Measurements from ENCODE around the gene CDK5RAP1. TPM values are rescaled to one million over a fixed set of nuclear protein-coding genes. Genes with fewer than 3 reads are reported as not detected.

The CDK5RAP1 gene
- total and polyA plus RNA-seq, 9 of the 15 experiments (the other 6 are each of a cell fraction or from before 2014, with no cell fraction given): 41.6 to 127 (median 58.3) TPM

DNA sequence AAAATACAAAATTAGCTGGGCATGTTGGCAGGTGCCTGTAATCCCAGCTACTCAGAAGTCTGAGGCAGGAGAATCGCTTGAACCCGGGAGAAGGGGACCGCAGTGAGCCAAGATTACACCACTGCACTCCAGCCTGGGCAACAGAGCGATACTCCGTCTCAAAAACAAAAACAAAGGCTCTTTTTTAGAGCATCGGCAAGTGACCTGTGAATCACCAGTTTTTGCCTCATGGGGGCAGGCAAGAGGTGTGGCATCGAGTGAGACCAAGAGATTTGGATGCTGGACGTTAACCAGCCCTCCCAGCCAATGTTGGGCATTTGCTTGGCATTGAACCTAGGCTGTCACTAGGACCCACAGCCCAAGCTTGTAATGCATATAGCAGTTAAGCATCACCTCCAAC, 14.6 kb upstream of the CDK5RAP1 start (continued):
- TF ChIP-seq, protein P1, sequence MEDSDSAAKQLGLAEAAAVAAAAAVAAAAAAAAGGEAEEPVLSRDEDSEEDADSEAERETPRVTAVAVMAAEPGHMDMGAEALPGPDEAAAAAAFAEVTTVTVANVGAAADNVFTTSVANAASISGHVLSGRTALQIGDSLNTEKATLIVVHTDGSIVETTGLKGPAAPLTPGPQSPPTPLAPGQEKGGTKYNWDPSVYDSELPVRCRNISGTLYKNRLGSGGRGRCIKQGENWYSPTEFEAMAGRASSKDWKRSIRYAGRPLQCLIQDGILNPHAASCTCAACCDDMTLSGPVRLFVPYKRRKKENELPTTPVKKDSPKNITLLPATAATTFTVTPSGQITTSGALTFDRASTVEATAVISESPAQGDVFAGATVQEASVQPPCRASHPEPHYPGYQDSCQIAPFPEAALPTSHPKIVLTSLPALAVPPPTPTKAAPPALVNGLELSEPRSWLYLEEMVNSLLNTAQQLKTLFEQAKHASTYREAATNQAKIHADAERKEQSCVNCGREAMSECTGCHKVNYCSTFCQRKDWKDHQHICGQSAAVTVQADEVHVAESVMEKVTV (CRISPR knock-in tag; IDR thresholded peaks at IDR 0.05): peak; percentile 5; the same call in 1 of the 2 replicates
- TF ChIP-seq CREM (IDR thresholded peaks at IDR 0.05; ENCODE audit: low read depth) (0 out of 2 replicates have a peak, but pooled peaks have one; percentile 26), NRF1 (conservative IDR thresholded peaks at IDR 0.05 in 1 of 2, IDR thresholded peaks at IDR 0.05 in 1 of 2) (no peak), RAD21 (CRISPR knock-in tag; conservative IDR thresholded peaks at IDR 0.05 in 1 of 2, IDR thresholded peaks at IDR 0.05 in 1 of 2) (peak; percentile 45 to 76), HDAC1 (IDR thresholded peaks at IDR 0.05) (0 out of 4 replicates have a peak, but pooled peaks of 1 of the 2 experiments have one; percentile 23)

GRCh38 chr20:33412484-33412838, 11.1 kb upstream of the CDK5RAP1 start:
- no peak overlapping the region for H3K4me3 ChIP-seq
- no peak overlapping the region for H2AFZ ChIP-seq (ENCODE audit: low read depth, low read length)
- no peak for DNase-seq (ENCODE audit: extremely low read depth in 1 of 4, low spot score in 3 of 4)
- intact Hi-C loops (cut with micrococcal nuclease): no loop called here
- in situ Hi-C loops (cut with MboI): loop anchor here (10.0 kb wide), 1 partner anchor 242 kb away; no protein-coding TSS in a partner anchor
- H3K36me3 ChIP-seq (ENCODE audit: control insufficient read depth, insufficient read depth, low read length): peaks cover 63% of the 10 kb centered on the region
- peaks cover 2% of the 10 kb centered on the region for H3K9me1 ChIP-seq (ENCODE audit: control insufficient read depth, insufficient read depth, low read length)
- H3K79me2 ChIP-seq (ENCODE audit: control insufficient read depth, insufficient read depth, low read length): no peaks in the 10 kb centered on the region
- H3K27ac ChIP-seq (ENCODE audit: extremely low read depth, low read depth, low read length): no peak overlapping the region
- ATAC-seq: no peak
- H3K9me3 ChIP-seq (replicated peaks; ENCODE audit: control insufficient read depth, insufficient read depth, low read depth, low read length): no peaks in the 10 kb centered on the region
- BruUV-seq (replicated peaks): no TSS peak
- H3K4me2 ChIP-seq (ENCODE audit: insufficient read depth, low read length): no peak overlapping the region
- H3K4me1 ChIP-seq (replicated peaks in 1 of 2; ENCODE audit: control insufficient read depth in 2 of 2, insufficient read depth in 2 of 2, low read length in 2 of 2): peaks cover 0 to 15% of the 10 kb centered on the region in 2 experiments; a peak in 1 of 5 replicates
- TF ChIP-seq POLR2G (IDR thresholded peaks at IDR 0.05; ENCODE audit: low read depth, low read length) (peak; percentile 45; the same call in 1 of the 2 replicates), NFE2 (IDR thresholded peaks at IDR 0.05; ENCODE audit: low read depth) (no peak)
- 85% methylated on average over 7 of the region's 8 CpGs for WGBS (ENCODE audit: insufficient coverage, low coverage, missing lambda C conversion rate)
- H4K20me1 ChIP-seq (replicated peaks; ENCODE audit: control insufficient read depth, insufficient read depth, low read length): no peaks in the 10 kb centered on the region
- no peaks in the 10 kb centered on the region for H3K27me3 ChIP-seq (ENCODE audit: control insufficient read depth in 2 of 2, insufficient read depth in 2 of 2, low read length in 2 of 2)
- FAIRE-seq: no peak
- CTCF ChIA-PET (ENCODE audit: low intra/inter-chr PET ratio): no interaction called here
- POLR2A ChIA-PET: interaction anchor here (1.3 kb wide), 1 partner anchor 9 kb away, joined by 4 read pairs; no protein-coding TSS in a partner anchor
- peak overlapping the region in 1 of 2 experiments; percentile 0; a peak in 1 of 4 replicates for H3K9ac ChIP-seq (ENCODE audit: insufficient read depth in 1 of 2, low read depth in 2 of 2, low read length in 2 of 2)
